Measurements from ENCODE around the gene STXBP5. TPM values are rescaled to one million over a fixed set of nuclear protein-coding genes. Genes with fewer than 3 reads are reported as not detected.
"Not testable (repeated sequence)": the region's sequence is repeated elsewhere in the genome, so short reads cannot be mapped to it uniquely, and the experiment has no call there.

The STXBP5 gene
- total RNA-seq, 1 experiment from 2014 or later, result 6.9 TPM

DNA sequence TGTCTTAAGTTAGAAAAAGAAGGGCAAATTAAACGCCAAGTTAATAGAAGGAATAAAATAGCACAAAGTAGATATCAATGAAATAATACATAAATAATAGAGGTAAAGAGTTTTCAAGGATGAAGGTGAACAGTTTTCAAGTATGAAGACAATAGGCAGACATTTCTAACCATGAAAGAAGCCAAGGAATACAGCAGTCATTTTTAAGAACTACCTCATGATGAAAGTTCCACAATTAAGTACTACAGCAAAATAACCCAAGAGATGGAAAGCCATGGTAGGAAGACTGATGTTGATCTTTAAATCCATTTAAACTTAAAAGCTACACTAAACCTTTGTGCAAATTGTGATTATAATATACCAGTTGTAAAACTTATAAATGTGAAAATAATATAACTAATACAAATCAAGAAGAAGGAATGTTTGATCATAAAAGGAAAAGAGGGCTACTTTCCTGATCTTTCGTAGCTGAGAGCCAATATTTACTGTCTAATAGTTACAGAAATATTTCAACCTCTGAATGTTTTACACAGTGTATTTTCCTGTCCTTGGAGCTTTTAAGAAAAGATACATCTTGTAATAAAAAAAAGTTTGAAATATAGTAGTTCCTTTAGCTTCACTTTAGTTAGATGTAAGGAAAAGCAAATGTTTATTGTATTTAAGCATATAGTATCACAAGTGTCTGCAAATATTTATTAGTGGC, 143.1 kb downstream of the STXBP5 start:
- Histone ChIP-seq H3K27me3 (ENCODE audit: control insufficient read depth, insufficient read depth, low read length) (no peaks in the 10 kb centered on the region), H3K4me3 (ENCODE audit: insufficient read depth, low read depth, low read length) (no peak overlapping the region), H3K36me3 (replicated peaks; ENCODE audit: control insufficient read depth, insufficient read depth, low read length) (no peaks in the 10 kb centered on the region)
- no peak for DNase-seq

GRCh38 chr6:147347882-147348575, 143.8 kb downstream of the STXBP5 start:
- Histone ChIP-seq H3K27me3 (ENCODE audit: control insufficient read depth, insufficient read depth, low read length) (no peaks in the 10 kb centered on the region), H3K4me3 (ENCODE audit: insufficient read depth, low read depth, low read length) (no peak overlapping the region), H3K36me3 (replicated peaks; ENCODE audit: control insufficient read depth, insufficient read depth, low read length) (no peaks in the 10 kb centered on the region)
- no peak for DNase-seq

DNA sequence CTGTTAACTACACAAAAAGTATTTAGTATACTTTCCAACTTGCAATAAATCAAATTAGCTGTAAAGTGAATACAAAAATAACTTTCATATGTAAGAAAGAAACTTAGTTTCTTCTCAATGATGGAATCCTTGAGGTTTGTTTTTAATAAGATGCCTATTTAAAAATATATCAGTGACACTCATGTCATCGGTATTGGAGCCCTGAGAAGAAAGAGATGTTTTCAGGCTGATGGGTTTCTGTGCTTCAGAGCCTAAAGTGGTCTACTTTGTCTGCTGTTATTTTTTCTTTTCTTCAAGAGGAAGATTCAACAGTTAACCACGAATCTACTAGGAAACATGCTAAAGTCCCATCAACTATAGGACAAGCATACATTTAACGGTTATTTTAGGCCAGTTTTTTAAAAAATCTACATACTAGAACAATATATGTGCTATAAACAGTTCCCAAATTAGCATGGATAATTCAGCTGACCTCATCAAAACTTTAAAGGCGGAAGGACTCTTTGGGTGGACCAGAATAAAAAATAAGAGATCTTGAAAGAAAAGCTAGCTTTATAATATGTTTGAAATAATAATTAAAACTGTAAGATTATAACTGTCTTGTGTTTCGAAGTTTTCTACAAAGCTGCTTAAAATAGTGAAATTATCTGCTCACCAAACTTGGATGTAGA, 157.2 kb downstream of the STXBP5 start:
- no peaks in the 10 kb centered on the region for H3K36me3 ChIP-seq (replicated peaks; ENCODE audit: control insufficient read depth, insufficient read depth, low read length)
- no peaks in the 10 kb centered on the region for H3K27me3 ChIP-seq (ENCODE audit: control insufficient read depth, insufficient read depth, low read length)
- no peak for DNase-seq
- H3K4me3 ChIP-seq (ENCODE audit: insufficient read depth, low read depth, low read length), result no peak overlapping the region

DNA sequence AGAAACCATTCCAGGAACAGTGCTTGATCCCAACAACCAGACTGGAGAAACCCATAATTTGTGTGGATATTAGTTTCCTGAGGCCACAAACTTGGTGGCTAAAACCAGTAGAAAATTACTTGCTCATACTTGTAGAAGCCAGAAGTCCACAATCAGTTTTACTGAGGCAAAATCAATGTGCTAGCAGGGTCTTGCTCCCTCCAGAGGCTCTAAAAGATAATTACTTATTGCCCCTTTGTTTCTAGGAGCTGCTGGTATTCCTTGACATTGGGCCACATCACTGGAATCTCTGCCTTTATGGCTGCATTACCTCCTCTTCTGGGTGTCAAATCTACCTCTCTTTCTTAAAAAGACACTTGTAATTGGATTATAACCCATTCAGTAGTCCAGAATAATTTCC, 162.1 kb downstream of the STXBP5 start:
- Histone ChIP-seq H3K36me3 (replicated peaks; ENCODE audit: control insufficient read depth, insufficient read depth, low read length) (no peaks in the 10 kb centered on the region), H3K4me3 (ENCODE audit: insufficient read depth, low read depth, low read length) (no peak overlapping the region), H3K27me3 (ENCODE audit: control insufficient read depth, insufficient read depth, low read length) (no peaks in the 10 kb centered on the region)
- DNase-seq, result no peak

DNA sequence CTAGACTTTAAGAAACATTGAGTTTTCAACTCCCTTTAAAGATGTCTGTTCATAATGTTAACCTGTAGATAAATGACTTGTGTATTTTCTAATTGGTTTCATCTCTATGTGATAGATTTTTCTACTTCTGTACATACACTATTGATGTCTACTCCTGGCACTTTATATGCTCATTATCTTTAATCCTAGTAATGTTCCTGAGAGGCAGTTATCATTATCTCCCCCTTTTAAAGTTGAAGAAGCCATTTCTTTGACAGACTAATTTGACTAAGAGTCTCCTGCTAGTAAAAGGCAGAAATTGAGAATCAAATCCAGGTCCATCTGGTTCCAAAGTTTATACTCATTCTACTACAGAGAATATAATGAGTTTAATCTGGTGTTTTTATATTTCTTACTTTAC, 167.1 kb downstream of the STXBP5 start:
- Histone ChIP-seq H3K36me3 (replicated peaks; ENCODE audit: control insufficient read depth, insufficient read depth, low read length) (no peaks in the 10 kb centered on the region), H3K27me3 (ENCODE audit: control insufficient read depth, insufficient read depth, low read length) (no peaks in the 10 kb centered on the region), H3K4me3 (ENCODE audit: insufficient read depth, low read depth, low read length) (no peak overlapping the region)
- DNase-seq, result no peak

DNA sequence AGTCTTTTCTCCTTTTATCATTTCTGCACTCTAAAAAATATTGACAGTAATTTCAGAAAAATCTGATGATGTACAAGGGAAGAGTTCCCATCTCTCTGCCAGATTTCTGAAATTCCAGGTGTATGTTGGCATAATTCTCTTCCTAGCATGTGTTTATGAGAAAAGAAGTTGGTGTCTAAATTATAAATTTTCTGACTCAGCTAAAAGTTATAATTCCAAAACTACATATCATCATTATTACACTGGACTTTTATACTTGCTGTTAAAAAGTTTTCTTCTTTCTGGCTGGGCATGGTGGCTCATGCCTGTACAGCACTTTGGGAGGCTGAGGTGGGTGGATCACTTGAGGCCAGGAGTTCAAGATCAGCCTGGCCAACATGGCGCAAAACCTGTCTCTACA, 168.6 kb downstream of the STXBP5 start:
- Histone ChIP-seq H3K27me3 (ENCODE audit: control insufficient read depth, insufficient read depth, low read length) (no peaks in the 10 kb centered on the region), H3K36me3 (replicated peaks; ENCODE audit: control insufficient read depth, insufficient read depth, low read length) (no peaks in the 10 kb centered on the region), H3K4me3 (ENCODE audit: insufficient read depth, low read depth, low read length) (no peak overlapping the region)
- no peak for DNase-seq

GRCh38 chr6:147378819-147379218, 174.6 kb downstream of the STXBP5 start:
- no peak for DNase-seq
- Histone ChIP-seq H3K4me3 (ENCODE audit: insufficient read depth, low read depth, low read length) (no peak overlapping the region), H3K27me3 (ENCODE audit: control insufficient read depth, insufficient read depth, low read length) (no peaks in the 10 kb centered on the region), H3K36me3 (replicated peaks; ENCODE audit: control insufficient read depth, insufficient read depth, low read length) (no peaks in the 10 kb centered on the region)

- not testable (repeated sequence) for H3K36me3 ChIP-seq (replicated peaks; ENCODE audit: control insufficient read depth, insufficient read depth, low read length); H3K27me3 ChIP-seq (ENCODE audit: control insufficient read depth, insufficient read depth, low read length); H3K4me3 ChIP-seq (ENCODE audit: insufficient read depth, low read depth, low read length); DNase-seq
Observed at GRCh38 chr6:147380841-147381240, 176.6 kb downstream of the STXBP5 start.

- no peak for DNase-seq
- H3K36me3 ChIP-seq (replicated peaks; ENCODE audit: control insufficient read depth, insufficient read depth, low read length), result no peaks in the 10 kb centered on the region
- no peaks in the 10 kb centered on the region for H3K27me3 ChIP-seq (ENCODE audit: control insufficient read depth, insufficient read depth, low read length)
- no peak overlapping the region for H3K4me3 ChIP-seq (ENCODE audit: insufficient read depth, low read depth, low read length)
Observed at GRCh38 chr6:147381712-147382111, 177.5 kb downstream of the STXBP5 start.

DNA sequence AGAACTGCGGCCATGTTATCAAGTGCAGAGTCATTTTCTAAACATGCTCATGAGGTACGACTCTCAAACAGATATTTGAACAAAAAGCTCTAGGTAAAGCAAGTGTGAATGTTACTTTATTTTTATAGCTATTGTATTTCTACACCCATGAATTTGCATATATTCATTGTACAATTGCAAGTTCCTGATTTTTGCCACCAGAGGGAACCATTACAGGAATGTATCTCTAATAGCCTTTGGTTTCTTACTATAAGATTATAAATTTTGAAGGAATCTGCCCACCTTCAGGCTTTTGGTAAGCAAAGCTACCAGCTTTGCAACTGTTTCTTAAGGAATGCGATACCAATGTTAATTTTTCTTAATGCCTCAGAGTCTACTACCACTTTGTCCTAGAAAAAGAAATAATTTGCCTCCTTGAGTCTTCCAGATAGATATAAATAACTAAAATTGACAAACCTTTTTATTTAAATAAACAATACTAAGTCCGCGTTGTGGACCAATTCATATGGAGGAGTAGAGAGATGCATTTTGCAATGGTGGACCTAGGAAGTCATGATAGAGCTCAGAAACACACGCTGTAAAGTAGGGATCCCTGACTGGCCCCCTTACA, 178.8 kb downstream of the STXBP5 start:
- Histone ChIP-seq H3K4me3 (ENCODE audit: insufficient read depth, low read depth, low read length) (no peak overlapping the region), H3K36me3 (replicated peaks; ENCODE audit: control insufficient read depth, insufficient read depth, low read length) (no peaks in the 10 kb centered on the region), H3K27me3 (ENCODE audit: control insufficient read depth, insufficient read depth, low read length) (no peaks in the 10 kb centered on the region)
- DNase-seq, result no peak

DNA sequence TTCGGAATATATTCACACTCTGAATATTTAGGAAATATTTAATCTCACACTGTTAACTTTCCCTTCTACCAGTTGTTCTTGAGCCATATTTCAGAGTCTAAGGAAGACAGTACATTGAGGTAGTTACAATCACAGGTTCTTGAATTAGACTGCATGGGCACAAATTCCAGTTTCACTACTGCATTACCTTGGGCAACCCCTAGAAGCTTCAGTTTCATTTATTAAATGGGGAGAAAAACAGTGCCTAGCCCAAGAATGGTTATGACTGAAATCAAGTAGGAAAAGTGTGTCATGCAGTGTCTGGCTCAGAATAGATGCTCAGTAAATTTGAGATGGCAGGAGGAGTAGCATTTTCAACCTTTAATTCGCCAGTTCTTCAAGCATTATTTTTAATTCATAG, 179.8 kb downstream of the STXBP5 start:
- DNase-seq, result no peak
- Histone ChIP-seq H3K36me3 (replicated peaks; ENCODE audit: control insufficient read depth, insufficient read depth, low read length) (no peaks in the 10 kb centered on the region), H3K27me3 (ENCODE audit: control insufficient read depth, insufficient read depth, low read length) (no peaks in the 10 kb centered on the region), H3K4me3 (ENCODE audit: insufficient read depth, low read depth, low read length) (no peak overlapping the region)

GRCh38 chr6:147384737-147385710, 180.8 kb downstream of the STXBP5 start:
- no peak overlapping the region for H3K4me3 ChIP-seq (ENCODE audit: insufficient read depth, low read depth, low read length)

DNA sequence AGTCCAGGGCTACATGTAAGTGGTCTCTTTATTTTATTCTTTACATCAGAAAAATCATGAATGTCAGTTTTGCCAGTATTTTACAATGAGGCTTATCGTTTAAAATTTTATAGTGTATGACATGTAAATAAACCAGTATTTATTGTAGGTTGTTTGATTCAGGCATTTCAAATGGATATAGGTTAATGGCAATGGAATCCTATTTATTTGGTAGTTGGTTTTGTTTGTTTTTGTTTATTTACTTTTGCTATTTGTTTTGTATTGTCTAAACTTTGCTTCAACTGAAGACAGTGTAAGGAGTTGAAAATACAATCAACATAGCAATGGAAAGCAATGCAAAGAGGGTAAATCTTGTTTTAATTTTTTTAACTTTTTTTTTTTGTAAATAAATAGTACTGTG, 185.2 kb downstream of the STXBP5 start:
- DNase-seq, result no peak
- Histone ChIP-seq H3K36me3 (replicated peaks; ENCODE audit: control insufficient read depth, insufficient read depth, low read length) (no peaks in the 10 kb centered on the region), H3K4me3 (ENCODE audit: insufficient read depth, low read depth, low read length) (no peak overlapping the region), H3K27me3 (ENCODE audit: control insufficient read depth, insufficient read depth, low read length) (no peaks in the 10 kb centered on the region)

More at GRCh38 chr6:147384737-147385710, 180.8 kb downstream of the STXBP5 start:
- Histone ChIP-seq H3K36me3 (replicated peaks; ENCODE audit: control insufficient read depth, insufficient read depth, low read length) (no peaks in the 10 kb centered on the region), H3K27me3 (ENCODE audit: control insufficient read depth, insufficient read depth, low read length) (no peaks in the 10 kb centered on the region)
- DNase-seq, result no peak

Measured in H7 (cell line).